ENCODE measurements around the gene KARS1. TPM values are rescaled to one million over a fixed set of nuclear protein-coding genes. Genes with fewer than 3 reads are reported as not detected.

Gene KARS1
- total RNA-seq, 1 experiment from 2014 or later, result 119 TPM

DNA sequence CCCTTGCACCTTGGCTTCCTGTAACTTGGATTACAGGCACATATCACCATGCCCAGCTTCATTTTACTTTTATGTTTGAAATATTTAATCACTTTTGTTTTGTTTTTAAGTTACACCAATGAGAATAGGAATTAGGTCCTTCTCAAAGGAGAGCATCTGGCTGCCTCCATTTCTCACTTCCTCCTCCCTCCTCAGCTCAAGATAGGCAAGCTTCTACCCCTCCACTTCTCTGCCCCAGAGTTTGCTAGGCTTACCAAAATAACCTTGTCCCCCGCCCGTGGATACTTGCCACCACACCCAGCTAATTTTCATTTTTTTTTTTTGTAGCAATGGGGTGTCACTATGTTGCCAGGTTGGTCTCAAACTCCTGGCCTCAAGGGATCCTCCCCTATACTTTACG is 63.4 kb downstream of the KARS1 start:
- Histone ChIP-seq H3K9me3 (ENCODE audit: control insufficient read depth, insufficient read depth, low read depth, low read length) (no peaks in the 10 kb centered on the region), H3K4me1 (ENCODE audit: control insufficient read depth, insufficient read depth, low read length) (no peaks in the 10 kb centered on the region), H3K27me3 (ENCODE audit: control insufficient read depth, insufficient read depth, low read length) (no peaks in the 10 kb centered on the region), H3K4me3 (ENCODE audit: low read depth in 2 of 2, low read length in 2 of 2) (no peak overlapping the region), H3K27ac (ENCODE audit: low read length) (no peak overlapping the region), H3K36me3 (ENCODE audit: control insufficient read depth, insufficient read depth, low read length) (no peaks in the 10 kb centered on the region)
- in situ Hi-C loops (cut with HindIII; ENCODE audit: low pct_unique_long_range_greater_than_20kb, low sequenced_read_pairs), result no loop called here
- no peak for DNase-seq (ENCODE audit: low read depth, low spot score)
- TF ChIP-seq, protein P1, sequence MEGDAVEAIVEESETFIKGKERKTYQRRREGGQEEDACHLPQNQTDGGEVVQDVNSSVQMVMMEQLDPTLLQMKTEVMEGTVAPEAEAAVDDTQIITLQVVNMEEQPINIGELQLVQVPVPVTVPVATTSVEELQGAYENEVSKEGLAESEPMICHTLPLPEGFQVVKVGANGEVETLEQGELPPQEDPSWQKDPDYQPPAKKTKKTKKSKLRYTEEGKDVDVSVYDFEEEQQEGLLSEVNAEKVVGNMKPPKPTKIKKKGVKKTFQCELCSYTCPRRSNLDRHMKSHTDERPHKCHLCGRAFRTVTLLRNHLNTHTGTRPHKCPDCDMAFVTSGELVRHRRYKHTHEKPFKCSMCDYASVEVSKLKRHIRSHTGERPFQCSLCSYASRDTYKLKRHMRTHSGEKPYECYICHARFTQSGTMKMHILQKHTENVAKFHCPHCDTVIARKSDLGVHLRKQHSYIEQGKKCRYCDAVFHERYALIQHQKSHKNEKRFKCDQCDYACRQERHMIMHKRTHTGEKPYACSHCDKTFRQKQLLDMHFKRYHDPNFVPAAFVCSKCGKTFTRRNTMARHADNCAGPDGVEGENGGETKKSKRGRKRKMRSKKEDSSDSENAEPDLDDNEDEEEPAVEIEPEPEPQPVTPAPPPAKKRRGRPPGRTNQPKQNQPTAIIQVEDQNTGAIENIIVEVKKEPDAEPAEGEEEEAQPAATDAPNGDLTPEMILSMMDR (IDR thresholded peaks at IDR 0.05), result no peak
- TF ChIP-seq, protein P2, sequence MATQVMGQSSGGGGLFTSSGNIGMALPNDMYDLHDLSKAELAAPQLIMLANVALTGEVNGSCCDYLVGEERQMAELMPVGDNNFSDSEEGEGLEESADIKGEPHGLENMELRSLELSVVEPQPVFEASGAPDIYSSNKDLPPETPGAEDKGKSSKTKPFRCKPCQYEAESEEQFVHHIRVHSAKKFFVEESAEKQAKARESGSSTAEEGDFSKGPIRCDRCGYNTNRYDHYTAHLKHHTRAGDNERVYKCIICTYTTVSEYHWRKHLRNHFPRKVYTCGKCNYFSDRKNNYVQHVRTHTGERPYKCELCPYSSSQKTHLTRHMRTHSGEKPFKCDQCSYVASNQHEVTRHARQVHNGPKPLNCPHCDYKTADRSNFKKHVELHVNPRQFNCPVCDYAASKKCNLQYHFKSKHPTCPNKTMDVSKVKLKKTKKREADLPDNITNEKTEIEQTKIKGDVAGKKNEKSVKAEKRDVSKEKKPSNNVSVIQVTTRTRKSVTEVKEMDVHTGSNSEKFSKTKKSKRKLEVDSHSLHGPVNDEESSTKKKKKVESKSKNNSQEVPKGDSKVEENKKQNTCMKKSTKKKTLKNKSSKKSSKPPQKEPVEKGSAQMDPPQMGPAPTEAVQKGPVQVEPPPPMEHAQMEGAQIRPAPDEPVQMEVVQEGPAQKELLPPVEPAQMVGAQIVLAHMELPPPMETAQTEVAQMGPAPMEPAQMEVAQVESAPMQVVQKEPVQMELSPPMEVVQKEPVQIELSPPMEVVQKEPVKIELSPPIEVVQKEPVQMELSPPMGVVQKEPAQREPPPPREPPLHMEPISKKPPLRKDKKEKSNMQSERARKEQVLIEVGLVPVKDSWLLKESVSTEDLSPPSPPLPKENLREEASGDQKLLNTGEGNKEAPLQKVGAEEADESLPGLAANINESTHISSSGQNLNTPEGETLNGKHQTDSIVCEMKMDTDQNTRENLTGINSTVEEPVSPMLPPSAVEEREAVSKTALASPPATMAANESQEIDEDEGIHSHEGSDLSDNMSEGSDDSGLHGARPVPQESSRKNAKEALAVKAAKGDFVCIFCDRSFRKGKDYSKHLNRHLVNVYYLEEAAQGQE (IDR thresholded peaks at IDR 0.05; ENCODE audit: insufficient read depth in 1 of 2, low read depth in 2 of 2, low read length in 1 of 2), result no peak
- TF ChIP-seq POLR2AphosphoS5 (IDR thresholded peaks at IDR 0.05; ENCODE audit: low read depth, low read length) (no peak), TCF7L2 (IDR thresholded peaks at IDR 0.05; ENCODE audit: low read depth, low read length) (no peak), SIN3A (IDR thresholded peaks at IDR 0.05; ENCODE audit: borderline replicate concordance, insufficient read depth, low read depth, low read length) (no peak)
- BruUV-seq (replicated peaks), result no TSS peak
- intact Hi-C loops (cut with micrococcal nuclease; ENCODE audit: unreplicated experiment), result no loop called here
- ChIA-PET POLR2A (no interaction called here), CTCF (no interaction called here)
- ATAC-seq, result no peak

DNA sequence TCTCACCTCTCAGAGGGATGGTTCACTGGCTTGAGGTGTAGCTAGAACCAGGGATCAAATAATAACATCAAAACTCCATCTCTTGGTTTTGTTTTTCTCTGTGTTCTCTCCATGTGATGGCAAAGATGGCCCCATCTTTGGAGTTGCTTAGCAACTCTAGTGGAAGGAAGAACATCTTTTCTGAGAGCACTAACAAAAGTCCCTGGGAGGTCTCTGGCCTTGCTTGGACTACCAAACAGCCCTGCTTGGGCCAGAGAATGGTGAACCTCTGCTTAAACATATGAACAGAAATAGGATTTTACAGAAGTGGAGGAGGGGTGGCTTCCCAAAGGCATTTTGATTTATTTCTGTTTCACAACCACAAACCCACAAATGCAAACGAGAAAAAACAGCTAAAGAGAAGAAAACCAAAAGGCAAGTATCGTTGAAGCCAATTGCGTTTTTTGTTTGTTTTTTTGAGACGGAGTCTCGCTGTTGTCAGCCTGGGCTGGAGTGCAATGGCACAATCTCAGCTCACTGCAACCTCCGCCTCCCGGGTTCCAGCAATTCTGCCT is 68.1 kb downstream of the KARS1 start:
- intact Hi-C loops (cut with micrococcal nuclease; ENCODE audit: unreplicated experiment) (no loop called here), in situ Hi-C loops (cut with HindIII; ENCODE audit: low pct_unique_long_range_greater_than_20kb, low sequenced_read_pairs) (no loop called here)
- CTCF ChIA-PET, result interaction anchor here (0.6 kb wide), 1 partner anchor 29 kb away, joined by 5 read pairs; no protein-coding TSS in a partner anchor
- no peak for DNase-seq (ENCODE audit: low read depth, low spot score)
- no peaks in the 10 kb centered on the region for H3K9me3 ChIP-seq (ENCODE audit: control insufficient read depth, insufficient read depth, low read depth, low read length)
- H3K4me3 ChIP-seq (ENCODE audit: low read depth in 2 of 2, low read length in 2 of 2), result no peak overlapping the region
- no peaks in the 10 kb centered on the region; the same call in 1 of the 2 replicates for H3K36me3 ChIP-seq (ENCODE audit: control insufficient read depth, insufficient read depth, low read length)
- POLR2A ChIA-PET, result no interaction called here
- no peak for ATAC-seq
- no peak overlapping the region for H3K27ac ChIP-seq (ENCODE audit: low read length)
- no peaks in the 10 kb centered on the region for H3K4me1 ChIP-seq (ENCODE audit: control insufficient read depth, insufficient read depth, low read length)
- H3K27me3 ChIP-seq (ENCODE audit: control insufficient read depth, insufficient read depth, low read length), result no peaks in the 10 kb centered on the region
- TF ChIP-seq POLR2AphosphoS5 (IDR thresholded peaks at IDR 0.05; ENCODE audit: low read depth, low read length) (no peak), SIN3A (IDR thresholded peaks at IDR 0.05; ENCODE audit: borderline replicate concordance, insufficient read depth, low read depth, low read length) (no peak), TCF7L2 (IDR thresholded peaks at IDR 0.05; ENCODE audit: low read depth, low read length) (no peak)
- TF ChIP-seq, protein P2 (IDR thresholded peaks at IDR 0.05; ENCODE audit: insufficient read depth in 1 of 2, low read depth in 2 of 2, low read length in 1 of 2), result no peak
- TF ChIP-seq, protein P1 (IDR thresholded peaks at IDR 0.05), result no peak
- BruUV-seq (replicated peaks), result no TSS peak
